Muscle of back (tissue), 13 donors: Measurements from ENCODE around the gene MRPS5. TPM values are rescaled to one million over a fixed set of nuclear protein-coding genes. Genes with fewer than 3 reads are reported as not detected.

ENCODE experiments used
- DNase-seq, 3 donors: peaks; one replicate each; pipeline versions ENCODE4 v3.0.0 to v3.0.0-alpha.2; 2013
- long read RNA-seq, 9 donors: transcript quantifications; one replicate each; lab custom pipeline, GENCODE V29; 2026
- polyA plus RNA-seq, 10 donors: library from polyadenylated mRNA; unstranded; fragments of 120-200 nt; gene quantifications; one replicate each; pipeline ENCODE4 v1.2.1, GENCODE V29; 2013; ENCODE audit not compliant: insufficient read length in 10 of 10

MRPS5 gene
- polyA plus RNA-seq, result 10 to 100 TPM; 40.1 to 70.3 (median 47.5) TPM
- long read RNA-seq, donor 1, transcript MRPS5-201 (12 exons, 1,652 nt), result major isoform, 11 of 36 reads
- long read RNA-seq, donor 1, partial matches to known transcripts, result 19 of 36 reads
- long read RNA-seq, donor 1, other reads (novel, unspliced or antisense), result 0 of 36 reads
- long read RNA-seq, donor 2, transcript MRPS5-201 (12 exons, 1,652 nt), result major isoform, 8 of 24 reads
- long read RNA-seq, donor 2, partial matches to known transcripts, result 13 of 24 reads
- long read RNA-seq, donor 2, other reads (novel, unspliced or antisense), result 0 of 24 reads
- long read RNA-seq, donor 3, result 0 reads
- long read RNA-seq, donor 4, partial matches to known transcripts, result 8 of 17 reads
- long read RNA-seq, donor 4, other reads (novel, unspliced or antisense), result 0 of 17 reads
- long read RNA-seq, donor 5, partial matches to known transcripts, result 28 of 36 reads
- long read RNA-seq, donor 5, other reads (novel, unspliced or antisense), result 0 of 36 reads
- long read RNA-seq, donor 6, transcript MRPS5-203 (5 exons, 793 nt), result minor isoform, 5 of 26 reads
- long read RNA-seq, donor 6, transcript MRPS5-201 (12 exons, 1,652 nt), result major isoform, 8 of 26 reads
- long read RNA-seq, donor 6, partial matches to known transcripts, result 12 of 26 reads
- long read RNA-seq, donor 6, other reads (novel, unspliced or antisense), result 0 of 26 reads
- long read RNA-seq, donor 7, transcript MRPS5-203 (5 exons, 793 nt), result minor isoform, 7 of 27 reads
- long read RNA-seq, donor 7, transcript MRPS5-201 (12 exons, 1,652 nt), result major isoform, 9 of 27 reads
- long read RNA-seq, donor 7, partial matches to known transcripts, result 8 of 27 reads
- long read RNA-seq, donor 7, other reads (novel, unspliced or antisense), result 0 of 27 reads
- long read RNA-seq, donor 8, transcript MRPS5-201 (12 exons, 1,652 nt), result major isoform, 5 of 9 reads
- long read RNA-seq, donor 8, partial matches to known transcripts, result 0 of 9 reads
- long read RNA-seq, donor 8, other reads (novel, unspliced or antisense), result 0 of 9 reads
- long read RNA-seq, donor 9, partial matches to known transcripts, result 0 of 2 reads
- long read RNA-seq, donor 9, other reads (novel, unspliced or antisense), result 0 of 2 reads

GRCh38 chr2:95121407-95122196 lies at the start of gene MRPS5:
TSS of gene MRPS5 (minus strand) at chr2:95121808. CDS start at chr2:95121791, 17 bp downstream.
- peak; percentile 72 to 95 (median 87) for DNase-seq

- DNase-seq, result no peak
Observed at GRCh38 chr2:95166065-95166763, 44.6 kb upstream of the MRPS5 start.

GRCh38 chr2:95165371-95166064 lies 43.9 kb upstream of the MRPS5 start, which contains the start of gene ZNF2:
TSS of gene ZNF2 (plus strand) at chr2:95165809. CDS start at chr2:95176227, 10,418 bp downstream.
- peak; percentile 99 for DNase-seq

GRCh38 chr2:95165030-95165370 lies 43.4 kb upstream of the MRPS5 start:
- DNase-seq, result no peak

- DNase-seq, result peak; percentile 68 to 86 (median 74)
Observed at GRCh38 chr2:95159690-95160449, 38.3 kb upstream of the MRPS5 start, which contains the start of gene ZNF514. TSS of gene ZNF514 (minus strand) at chr2:95159848. CDS start at chr2:95153253, 6,595 bp downstream.

GRCh38 chr2:95158891-95159619 lies 37.4 kb upstream of the MRPS5 start:
- peak; percentile 18 to 83 (median 47) for DNase-seq

- DNase-seq, result no peak
Observed at GRCh38 chr2:95158441-95158840, 36.8 kb upstream of the MRPS5 start.

- DNase-seq, result no peak
Observed at GRCh38 chr2:95149397-95149984, 27.9 kb upstream of the MRPS5 start.

GRCh38 chr2:95143838-95144237 lies 22.2 kb upstream of the MRPS5 start:
- no peak for DNase-seq

- DNase-seq, result no peak
Observed at GRCh38 chr2:95138702-95139101, 17.1 kb upstream of the MRPS5 start.

GRCh38 chr2:95122197-95122551 lies 566 bp upstream of the MRPS5 start:
- no peak for DNase-seq

GRCh38 chr2:95121093-95121406 lies 558 bp downstream of the MRPS5 start:
- DNase-seq, result no peak

GRCh38 chr2:95115418-95115817 lies 6.2 kb downstream of the MRPS5 start:
- DNase-seq, result peak; percentile 35 to 73 (median 51)

GRCh38 chr2:95113464-95113863 lies 8.1 kb downstream of the MRPS5 start:
- DNase-seq, result no peak

- DNase-seq, result no peak
Observed at GRCh38 chr2:95110395-95110794, 11.2 kb downstream of the MRPS5 start.

- no peak for DNase-seq
Observed at GRCh38 chr2:95109260-95109659, 12.3 kb downstream of the MRPS5 start.

GRCh38 chr2:95106081-95106480 lies 15.5 kb downstream of the MRPS5 start:
- DNase-seq, result no peak

- no peak for DNase-seq
Observed at GRCh38 chr2:95104606-95105005, 17.0 kb downstream of the MRPS5 start.
